GM21737 (cell line): ENCODE results near the gene HPGDS.
"Not testable (repeated sequence)": the region's sequence is repeated elsewhere in the genome, so short reads cannot be mapped to it uniquely, and the experiment has no call there.

Source experiments
- ATAC-seq: cut with Tn5 transposase; IDR thresholded peaks from one replicate; pipeline ENCODE4 v1.9.1; 2021; ENCODE audit warnings: mild to moderate bottlenecking, moderate library complexity; ENCODE audit not compliant: unreplicated experiment

Gene HPGDS

GRCh38 chr4:94342694-94343093 lies at the start of gene HPGDS:
HPGDS (minus strand) TSS chr4:94342836; CDS start chr4:94334629, 8,207 bp downstream.
- ATAC-seq = no peak

GRCh38 chr4:94390804-94391410 lies 48.3 kb upstream of the HPGDS start:
- no peak for ATAC-seq

- no peak for ATAC-seq
Observed at GRCh38 chr4:94389595-94390267, 47.1 kb upstream of the HPGDS start.

- ATAC-seq = not testable (repeated sequence)
Observed at GRCh38 chr4:94387965-94388364, 45.3 kb upstream of the HPGDS start.

- not testable (repeated sequence) for ATAC-seq
Observed at GRCh38 chr4:94385452-94385851, 42.8 kb upstream of the HPGDS start.

GRCh38 chr4:94382891-94383290 lies 40.3 kb upstream of the HPGDS start:
- not testable (repeated sequence) for ATAC-seq

- no peak for ATAC-seq
Observed at GRCh38 chr4:94378047-94378446, 35.4 kb upstream of the HPGDS start.

- no peak for ATAC-seq
Observed at GRCh38 chr4:94377294-94377693, 34.7 kb upstream of the HPGDS start.

- ATAC-seq = no peak
Observed at GRCh38 chr4:94375364-94375763, 32.7 kb upstream of the HPGDS start.

GRCh38 chr4:94373752-94374151 lies 31.1 kb upstream of the HPGDS start:
- no peak for ATAC-seq

- no peak for ATAC-seq
Observed at GRCh38 chr4:94372991-94373390, 30.4 kb upstream of the HPGDS start.

- ATAC-seq = no peak
Observed at GRCh38 chr4:94372228-94372978, 29.8 kb upstream of the HPGDS start.

- ATAC-seq = no peak
Observed at GRCh38 chr4:94371290-94371689, 28.7 kb upstream of the HPGDS start.

GRCh38 chr4:94370533-94371254 lies 28.1 kb upstream of the HPGDS start:
- no peak for ATAC-seq

GRCh38 chr4:94369046-94369445 lies 26.4 kb upstream of the HPGDS start:
- ATAC-seq = no peak

- no peak for ATAC-seq
Observed at GRCh38 chr4:94368459-94368858, 25.8 kb upstream of the HPGDS start.

- no peak for ATAC-seq
Observed at GRCh38 chr4:94365304-94365703, 22.7 kb upstream of the HPGDS start.

GRCh38 chr4:94364527-94364926 lies 21.9 kb upstream of the HPGDS start:
- no peak for ATAC-seq

GRCh38 chr4:94363136-94363655 lies 20.6 kb upstream of the HPGDS start:
- no peak for ATAC-seq

- ATAC-seq = no peak
Observed at GRCh38 chr4:94359838-94360237, 17.2 kb upstream of the HPGDS start.

- ATAC-seq = no peak
Observed at GRCh38 chr4:94359221-94359620, 16.6 kb upstream of the HPGDS start.
